Hypothalamus (tissue), 51 donors: ENCODE measurements around the gene VPS51.

ENCODE experiments used
- DNase-seq, 51 donors: peaks; one replicate each; lab custom pipeline; 2025; lab: John Stamatoyannopoulos, UW

Gene VPS51

DNA sequence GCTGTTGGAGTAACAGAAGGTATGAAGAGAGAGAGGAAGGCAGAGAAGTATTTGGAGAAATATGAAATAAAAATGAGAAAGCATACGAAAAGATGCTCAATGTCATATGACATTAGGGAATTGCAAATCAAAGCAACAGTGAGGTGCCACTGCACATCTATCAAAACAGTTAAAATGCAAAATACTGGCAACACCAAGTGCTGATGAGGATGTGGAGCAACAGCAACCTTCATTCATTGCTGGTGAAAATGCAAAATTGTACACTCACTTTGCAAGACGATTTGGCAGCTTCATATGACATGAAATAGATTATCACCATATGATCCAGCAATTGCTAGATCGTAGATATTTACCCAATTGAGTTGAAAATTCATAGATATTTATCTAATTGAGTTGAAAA, 64.6 kb downstream of the VPS51 start:
- DNase-seq = no peak
